Measurements from ENCODE around the gene GRK6. TPM values are rescaled to one million over a fixed set of nuclear protein-coding genes. Genes with fewer than 3 reads are reported as not detected.
A peak's percentile ranks its signal among the peaks of the same experiment; 100 is the strongest.

GRK6 gene
- total RNA-seq, 3 donors from 2014 or later, result 38.4 to 48.1 (median 46.7) TPM

DNA sequence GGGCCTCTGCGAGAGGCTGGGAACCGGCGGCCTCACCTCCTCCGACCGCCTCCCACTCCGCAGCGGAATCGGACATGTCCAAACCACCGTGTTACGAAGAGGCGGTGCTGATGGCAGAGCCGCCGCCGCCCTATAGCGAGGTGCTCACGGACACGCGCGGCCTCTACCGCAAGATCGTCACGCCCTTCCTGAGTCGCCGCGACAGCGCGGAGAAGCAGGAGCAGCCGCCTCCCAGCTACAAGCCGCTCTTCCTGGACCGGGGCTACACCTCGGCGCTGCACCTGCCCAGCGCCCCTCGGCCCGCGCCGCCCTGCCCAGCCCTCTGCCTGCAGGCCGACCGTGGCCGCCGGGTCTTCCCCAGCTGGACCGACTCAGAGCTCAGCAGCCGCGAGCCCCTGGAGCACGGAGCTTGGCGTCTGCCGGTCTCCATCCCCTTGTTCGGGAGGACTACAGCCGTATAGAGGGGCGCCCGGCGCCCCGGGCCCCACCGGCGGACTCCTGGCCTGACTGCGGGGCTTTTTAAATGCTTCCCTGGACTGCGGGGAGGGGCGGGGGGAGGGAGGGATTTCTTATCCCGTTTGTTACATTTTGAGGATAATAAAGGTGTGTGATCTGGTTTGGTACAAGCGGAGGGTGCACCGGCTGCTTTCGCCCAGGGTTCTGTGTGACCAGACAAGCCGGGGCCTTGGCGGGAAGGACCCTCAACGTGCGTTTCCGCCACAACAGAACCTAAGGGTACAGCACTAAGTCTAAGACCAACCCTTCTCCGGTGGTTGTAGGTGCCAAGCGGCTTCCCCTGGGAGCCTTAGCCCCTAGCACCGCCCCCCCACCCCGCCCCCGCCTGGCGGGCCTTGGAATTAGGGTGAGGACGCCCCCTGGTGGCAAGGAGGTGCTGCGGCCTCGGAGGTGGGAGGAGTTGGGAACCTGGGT, 29.4 kb downstream of the GRK6 start:
- Histone ChIP-seq H3K36me3 (ENCODE audit: low read depth) (no peaks in the 10 kb centered on the region), H3K9me3 (no peaks in the 10 kb centered on the region), H3K4me1 (ENCODE audit: low read depth) (peaks cover 13% of the 10 kb centered on the region), H3K4me3 (peak overlapping the region; percentile 36)
- peak; percentile 95 to 98 (median 97) for DNase-seq
- peak; percentile 70 for ATAC-seq
- TF ChIP-seq, protein P1, sequence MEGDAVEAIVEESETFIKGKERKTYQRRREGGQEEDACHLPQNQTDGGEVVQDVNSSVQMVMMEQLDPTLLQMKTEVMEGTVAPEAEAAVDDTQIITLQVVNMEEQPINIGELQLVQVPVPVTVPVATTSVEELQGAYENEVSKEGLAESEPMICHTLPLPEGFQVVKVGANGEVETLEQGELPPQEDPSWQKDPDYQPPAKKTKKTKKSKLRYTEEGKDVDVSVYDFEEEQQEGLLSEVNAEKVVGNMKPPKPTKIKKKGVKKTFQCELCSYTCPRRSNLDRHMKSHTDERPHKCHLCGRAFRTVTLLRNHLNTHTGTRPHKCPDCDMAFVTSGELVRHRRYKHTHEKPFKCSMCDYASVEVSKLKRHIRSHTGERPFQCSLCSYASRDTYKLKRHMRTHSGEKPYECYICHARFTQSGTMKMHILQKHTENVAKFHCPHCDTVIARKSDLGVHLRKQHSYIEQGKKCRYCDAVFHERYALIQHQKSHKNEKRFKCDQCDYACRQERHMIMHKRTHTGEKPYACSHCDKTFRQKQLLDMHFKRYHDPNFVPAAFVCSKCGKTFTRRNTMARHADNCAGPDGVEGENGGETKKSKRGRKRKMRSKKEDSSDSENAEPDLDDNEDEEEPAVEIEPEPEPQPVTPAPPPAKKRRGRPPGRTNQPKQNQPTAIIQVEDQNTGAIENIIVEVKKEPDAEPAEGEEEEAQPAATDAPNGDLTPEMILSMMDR (IDR thresholded peaks at IDR 0.05), result peak; percentile 92
- intact Hi-C loops (cut with DNase I, micrococcal nuclease), result no loop called here

GRCh38 chr5:177456591-177456964, 30.1 kb downstream of the GRK6 start:
- DNase-seq (peak in 2 of 3 donors; percentile 54 to 69), ATAC-seq (no peak)
- Histone ChIP-seq H3K9me3 (no peaks in the 10 kb centered on the region), H3K36me3 (ENCODE audit: low read depth) (no peaks in the 10 kb centered on the region), H3K4me3 (no peak overlapping the region), H3K4me1 (ENCODE audit: low read depth) (peaks cover 13% of the 10 kb centered on the region)
- TF ChIP-seq, protein P1 (IDR thresholded peaks at IDR 0.05), result no peak
- intact Hi-C loops (cut with DNase I, micrococcal nuclease), result no loop called here

- Histone ChIP-seq H3K4me1 (ENCODE audit: low read depth) (peaks cover 13% of the 10 kb centered on the region), H3K36me3 (ENCODE audit: low read depth) (no peaks in the 10 kb centered on the region), H3K4me3 (no peak overlapping the region), H3K9me3 (no peaks in the 10 kb centered on the region)
- intact Hi-C loops (cut with DNase I, micrococcal nuclease), result no loop called here
- ATAC-seq, result peak; percentile 57
- TF ChIP-seq, protein P1 (IDR thresholded peaks at IDR 0.05), result peak; percentile 48
- DNase-seq, result peak; percentile 69 to 87 (median 78)
Observed at GRCh38 chr5:177456976-177457851, 30.7 kb downstream of the GRK6 start.

GRCh38 chr5:177457852-177458681, 31.6 kb downstream of the GRK6 start:
- TF ChIP-seq, protein P1 (IDR thresholded peaks at IDR 0.05), result no peak
- intact Hi-C loops (cut with DNase I, micrococcal nuclease), result no loop called here
- Histone ChIP-seq H3K4me3 (no peak overlapping the region), H3K36me3 (ENCODE audit: low read depth) (no peaks in the 10 kb centered on the region), H3K4me1 (ENCODE audit: low read depth) (peaks cover 13% of the 10 kb centered on the region), H3K9me3 (no peaks in the 10 kb centered on the region)
- DNase-seq (peak in 1 of 3 donors; percentile 65), ATAC-seq (no peak)

DNA sequence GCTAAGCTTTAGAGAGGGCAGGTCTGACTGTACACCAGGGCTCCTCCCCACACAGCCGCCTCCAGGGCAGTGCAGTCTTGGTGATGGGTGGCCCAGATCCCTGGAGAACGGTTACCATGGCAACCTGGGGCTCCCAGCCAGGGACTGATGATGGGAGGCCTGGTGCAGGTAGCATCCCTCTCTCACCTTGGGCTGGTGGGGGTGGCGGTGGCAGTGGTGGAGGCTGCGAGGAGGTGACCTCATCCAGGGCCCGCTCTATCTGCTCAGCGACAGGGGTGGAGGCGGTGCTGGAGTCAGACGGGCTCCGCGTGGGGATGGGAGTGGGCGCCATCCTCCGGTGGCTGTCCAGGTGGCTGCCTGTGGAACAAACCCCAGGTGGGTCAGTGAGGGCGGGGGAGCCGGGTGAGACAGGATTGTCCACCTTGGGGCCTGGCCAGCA, 32.5 kb downstream of the GRK6 start:
- ATAC-seq (no peak), DNase-seq (peak in 1 of 3 donors; percentile 60)
- TF ChIP-seq, protein P1 (IDR thresholded peaks at IDR 0.05), result no peak
- Histone ChIP-seq H3K9me3 (no peaks in the 10 kb centered on the region), H3K36me3 (ENCODE audit: low read depth) (no peaks in the 10 kb centered on the region), H3K4me1 (ENCODE audit: low read depth) (peaks cover 10% of the 10 kb centered on the region), H3K4me3 (no peak overlapping the region)
- intact Hi-C loops (cut with DNase I, micrococcal nuclease), result no loop called here

All from mucosa of descending colon (tissue), 3 donors.